ENCODE measurements around the gene LAMA3.

GRCh38 chr18:23719634-23720201 lies 30.5 kb downstream of the LAMA3 start:
- TF ChIP-seq CTCF (conservative IDR thresholded peaks at IDR 0.05; ENCODE audit: low read length) (no peak), EZH2phosphoT487 (IDR thresholded peaks at IDR 0.05; ENCODE audit: borderline replicate concordance) (no peak)

Measured in Loucy (cell line).